Stimulated activated memory B cell treated with anti-CD40 and anti-IgM and Interleukin-4, amounts not matched to agents 10 μg/mL and 1 μg/mL and 100 μg/mL, for 72 hours (primary cell): ENCODE results near the gene PPFIBP2.

Experiments used
- ATAC-seq: fragments of 150-1000 bp; cut with Tn5 transposase; 2 replicates; pipeline ENCODE4 v1.10.0; 2021
- H3K27ac Mint-ChIP-seq: one replicate; pipeline ENCODE4 v1.8.0; 2022; ENCODE audit warnings: mild to moderate bottlenecking, mixed read lengths
- H3K27me3 Mint-ChIP-seq: one replicate; pipeline ENCODE4 v1.8.0; 2022; ENCODE audit warnings: mixed read lengths
- H3K36me3 Mint-ChIP-seq: one replicate; pipeline ENCODE4 v1.8.0; 2022; ENCODE audit warnings: mixed read lengths
- H3K4me1 Mint-ChIP-seq: one replicate; pipeline ENCODE4 v1.8.0; 2022; ENCODE audit warnings: mixed read lengths
- H3K4me3 Mint-ChIP-seq: one replicate; pipeline ENCODE4 v1.8.0; 2022; ENCODE audit warnings: mild to moderate bottlenecking, moderate library complexity, mixed read lengths
- H3K9me3 Mint-ChIP-seq: one replicate; pipeline ENCODE4 v1.8.0; 2022; ENCODE audit warnings: mixed read lengths

The PPFIBP2 gene

GRCh38 chr11:7691759-7692350 lies 178.1 kb downstream of the PPFIBP2 start:
- Mint-ChIP-seq H3K36me3 (no peaks in the 10 kb centered on the region), H3K27ac (no peak overlapping the region), H3K27me3 (peaks cover 29% of the 10 kb centered on the region), H3K4me1 (no peaks in the 10 kb centered on the region), H3K9me3 (no peaks in the 10 kb centered on the region), H3K4me3 (no peak overlapping the region)
- ATAC-seq, result no peak

- H3K27me3 Mint-ChIP-seq, result peaks cover 29% of the 10 kb centered on the region
- H3K36me3 Mint-ChIP-seq, result no peaks in the 10 kb centered on the region
- H3K4me3 Mint-ChIP-seq, result no peak overlapping the region
- no peak overlapping the region for H3K27ac Mint-ChIP-seq
- H3K4me1 Mint-ChIP-seq, result no peaks in the 10 kb centered on the region
- no peak for ATAC-seq
- no peaks in the 10 kb centered on the region for H3K9me3 Mint-ChIP-seq
These were observed 178.6 kb downstream of the PPFIBP2 start for GRCh38 chr11:7692426-7692825.

- Mint-ChIP-seq H3K4me1 (no peaks in the 10 kb centered on the region), H3K27me3 (peaks cover 29% of the 10 kb centered on the region), H3K4me3 (no peak overlapping the region), H3K27ac (no peak overlapping the region), H3K36me3 (no peaks in the 10 kb centered on the region), H3K9me3 (no peaks in the 10 kb centered on the region)
- ATAC-seq, result no peak
These were observed 180.4 kb downstream of the PPFIBP2 start for GRCh38 chr11:7694235-7694634.

GRCh38 chr11:7696424-7696823 lies 182.6 kb downstream of the PPFIBP2 start:
- no peak for ATAC-seq
- H3K27ac Mint-ChIP-seq, result no peak overlapping the region
- H3K4me3 Mint-ChIP-seq, result no peak overlapping the region
- peaks cover 29% of the 10 kb centered on the region for H3K27me3 Mint-ChIP-seq
- H3K9me3 Mint-ChIP-seq, result no peaks in the 10 kb centered on the region
- no peaks in the 10 kb centered on the region for H3K4me1 Mint-ChIP-seq
- H3K36me3 Mint-ChIP-seq, result no peaks in the 10 kb centered on the region
